Endothelial cell (in vitro differentiated cells): ENCODE results near the gene ANAPC10. TPM values are rescaled to one million over a fixed set of nuclear protein-coding genes. Genes with fewer than 3 reads are reported as not detected.

ENCODE experiments used
- DNase-seq: peaks from one replicate; pipeline ENCODE4 v3.0.0; 2021; ENCODE audit warnings: low spot score
- H3K27ac Mint-ChIP-seq: one replicate; pipeline ENCODE4 v1.8.0; 2021; ENCODE audit warnings: mixed read lengths, inconsistent platforms; ENCODE audit not compliant: unreplicated experiment
- H3K27me3 Mint-ChIP-seq: one replicate; pipeline ENCODE4 v1.8.0; 2021; ENCODE audit warnings: mild to moderate bottlenecking, moderate library complexity, mixed read lengths, inconsistent platforms; ENCODE audit not compliant: unreplicated experiment
- H3K36me3 Mint-ChIP-seq: one replicate; pipeline ENCODE4 v1.8.0; 2021; ENCODE audit warnings: mild to moderate bottlenecking, low read depth, mixed read lengths, inconsistent platforms; ENCODE audit not compliant: unreplicated experiment
- H3K4me1 Mint-ChIP-seq: one replicate; pipeline ENCODE4 v1.8.0; 2021; ENCODE audit warnings: mild to moderate bottlenecking, mixed read lengths, inconsistent platforms; ENCODE audit not compliant: unreplicated experiment
- H3K4me3 Mint-ChIP-seq: one replicate; pipeline ENCODE4 v1.8.0; 2021; ENCODE audit warnings: mild to moderate bottlenecking, mixed read lengths, inconsistent platforms; ENCODE audit not compliant: unreplicated experiment
- H3K9me3 Mint-ChIP-seq: one replicate; pipeline ENCODE4 v1.8.0; 2021; ENCODE audit warnings: mixed read lengths, inconsistent platforms; ENCODE audit not compliant: unreplicated experiment
- CTCF ChIP-seq: fragments of 200-600 bp; sonication (generic); IDR thresholded peaks from one replicate; pipeline ENCODE4 v1.5.0; 2021; ENCODE audit warnings: antibody characterized with exemption; ENCODE audit not compliant: unreplicated experiment
- total RNA-seq: library from RNA; stranded (reverse); fragmentation: NEBNext Ultra II Directional; extraction: Animal tissue kit (Norgen Biotek cat#: 25700); gene quantifications from one replicate; pipeline ENCODE4 v1.2.1, GENCODE V29; 2021; ENCODE audit not compliant: unreplicated experiment

ANAPC10 gene
- total RNA-seq, 1 donor from 2014 or later: 20.2 TPM

DNA sequence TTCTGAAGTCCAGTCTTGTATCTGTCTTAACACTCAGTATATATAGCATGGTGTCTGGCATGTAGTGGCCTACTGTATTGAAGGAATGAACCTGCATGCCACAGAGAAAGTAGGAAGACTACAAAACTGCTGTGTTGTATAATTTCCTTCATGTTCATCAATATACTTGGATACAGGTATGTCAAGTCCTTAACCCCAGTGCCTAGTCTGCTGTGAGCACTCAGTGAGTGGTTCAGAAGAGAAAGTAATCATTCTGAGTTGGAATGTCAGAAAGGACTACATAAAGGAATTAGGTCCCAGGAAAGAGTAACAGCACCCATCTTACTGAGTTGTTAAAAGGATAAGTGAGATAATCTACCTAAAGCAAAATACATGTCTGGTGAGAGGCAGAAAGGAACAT, 32.1 kb upstream of the ANAPC10 start:
- H3K27ac Mint-ChIP-seq: no peak overlapping the region
- no peak for DNase-seq
- H3K9me3 Mint-ChIP-seq: no peaks in the 10 kb centered on the region
- peaks cover 6% of the 10 kb centered on the region for H3K4me1 Mint-ChIP-seq
- TF ChIP-seq CTCF: no peak
- H3K4me3 Mint-ChIP-seq: no peak overlapping the region
- no peaks in the 10 kb centered on the region for H3K27me3 Mint-ChIP-seq
- peaks cover 9% of the 10 kb centered on the region for H3K36me3 Mint-ChIP-seq

GRCh38 chr4:145125396-145125795, 27.4 kb upstream of the ANAPC10 start:
- no peak for DNase-seq
- H3K27ac Mint-ChIP-seq: no peak overlapping the region
- peaks cover 12% of the 10 kb centered on the region for H3K36me3 Mint-ChIP-seq
- TF ChIP-seq CTCF: no peak
- no peaks in the 10 kb centered on the region for H3K4me1 Mint-ChIP-seq
- H3K27me3 Mint-ChIP-seq: no peaks in the 10 kb centered on the region
- peak overlapping the region; percentile 42 for H3K4me3 Mint-ChIP-seq
- no peaks in the 10 kb centered on the region for H3K9me3 Mint-ChIP-seq

DNA sequence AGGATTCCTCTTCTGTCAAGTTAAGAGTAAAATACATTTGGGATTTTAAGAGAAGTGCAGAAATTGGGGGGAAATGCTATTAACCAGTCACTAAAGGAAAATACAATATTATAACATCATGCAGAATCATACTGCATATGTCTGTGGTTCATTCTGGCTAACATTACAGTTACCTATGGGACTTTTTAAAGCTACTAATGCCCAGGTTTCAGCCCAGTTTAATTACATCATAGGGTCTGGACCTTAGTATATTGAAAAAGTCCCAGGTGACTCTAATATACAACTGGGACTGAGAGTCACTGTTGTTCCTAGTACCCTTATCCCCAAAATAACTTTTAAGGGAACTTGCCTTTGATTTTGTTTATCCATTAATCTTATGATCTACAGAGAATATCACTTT, 10.1 kb upstream of the ANAPC10 start:
- Mint-ChIP-seq H3K27me3 (no peaks in the 10 kb centered on the region), H3K36me3 (peaks cover 16% of the 10 kb centered on the region), H3K4me1 (peaks cover 9% of the 10 kb centered on the region), H3K4me3 (no peak overlapping the region), H3K27ac (peak overlapping the region; percentile 32), H3K9me3 (no peaks in the 10 kb centered on the region)
- no peak for TF ChIP-seq CTCF
- DNase-seq: no peak

DNA sequence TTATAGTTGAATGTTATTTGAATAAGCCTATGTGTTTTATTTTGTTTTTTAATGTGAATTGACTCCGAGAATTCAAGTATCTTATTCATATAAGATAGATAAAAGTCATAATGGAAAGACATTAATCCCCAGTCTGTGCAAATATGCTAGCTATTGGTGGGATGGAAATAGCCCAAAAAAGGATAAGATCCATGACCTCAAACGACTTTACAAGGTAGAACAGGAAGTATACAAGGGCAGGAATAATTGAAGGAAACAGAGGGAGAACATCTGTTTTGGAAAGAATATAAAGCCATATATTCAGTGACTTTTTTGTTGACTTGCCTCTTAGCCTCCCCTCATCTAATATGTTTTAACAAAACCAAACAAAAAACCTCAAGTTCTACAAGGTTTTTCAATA, 9.1 kb upstream of the ANAPC10 start:
- Mint-ChIP-seq H3K4me1 (peaks cover 9% of the 10 kb centered on the region), H3K27me3 (no peaks in the 10 kb centered on the region), H3K9me3 (no peaks in the 10 kb centered on the region), H3K27ac (peak overlapping the region; percentile 89), H3K36me3 (peaks cover 6% of the 10 kb centered on the region), H3K4me3 (no peak overlapping the region)
- TF ChIP-seq CTCF: no peak
- no peak for DNase-seq

- no peak for TF ChIP-seq CTCF
- DNase-seq: no peak
- no peak overlapping the region for H3K4me3 Mint-ChIP-seq
- no peaks in the 10 kb centered on the region for H3K36me3 Mint-ChIP-seq
- no peak overlapping the region for H3K27ac Mint-ChIP-seq
- no peaks in the 10 kb centered on the region for H3K27me3 Mint-ChIP-seq
- no peaks in the 10 kb centered on the region for H3K9me3 Mint-ChIP-seq
- peaks cover 21% of the 10 kb centered on the region for H3K4me1 Mint-ChIP-seq
Measured at GRCh38 chr4:145103496-145103895, 5.5 kb upstream of the ANAPC10 start.
